ENCODE measurements around the gene TMPRSS4.
A peak's percentile ranks its signal among the peaks of the same experiment; 100 is the strongest.

The TMPRSS4 gene, protein sequence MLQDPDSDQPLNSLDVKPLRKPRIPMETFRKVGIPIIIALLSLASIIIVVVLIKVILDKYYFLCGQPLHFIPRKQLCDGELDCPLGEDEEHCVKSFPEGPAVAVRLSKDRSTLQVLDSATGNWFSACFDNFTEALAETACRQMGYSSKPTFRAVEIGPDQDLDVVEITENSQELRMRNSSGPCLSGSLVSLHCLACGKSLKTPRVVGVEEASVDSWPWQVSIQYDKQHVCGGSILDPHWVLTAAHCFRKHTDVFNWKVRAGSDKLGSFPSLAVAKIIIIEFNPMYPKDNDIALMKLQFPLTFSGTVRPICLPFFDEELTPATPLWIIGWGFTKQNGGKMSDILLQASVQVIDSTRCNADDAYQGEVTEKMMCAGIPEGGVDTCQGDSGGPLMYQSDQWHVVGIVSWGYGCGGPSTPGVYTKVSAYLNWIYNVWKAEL

GRCh38 chr11:118076754-118077281 lies at the start of gene TMPRSS4:
TSS of gene TMPRSS4 (plus strand) at chr11:118077078. CDS start at chr11:118077303, 225 bp downstream.
- peak; percentile 80 for DNase-seq (ENCODE audit: low spot score)

GRCh38 chr11:118027694-118028093 lies 49.2 kb upstream of the TMPRSS4 start:
- no peak for DNase-seq (ENCODE audit: low spot score)

GRCh38 chr11:118028626-118029025 lies 48.3 kb upstream of the TMPRSS4 start:
- no peak for DNase-seq (ENCODE audit: low spot score)

GRCh38 chr11:118033443-118033842 lies 43.4 kb upstream of the TMPRSS4 start:
- DNase-seq (ENCODE audit: low spot score) = no peak

- no peak for DNase-seq (ENCODE audit: low spot score)
Observed at GRCh38 chr11:118042141-118042540, 34.7 kb upstream of the TMPRSS4 start.

- DNase-seq (ENCODE audit: low spot score) = no peak
Observed at GRCh38 chr11:118042796-118043195, 34.1 kb upstream of the TMPRSS4 start.

DNA sequence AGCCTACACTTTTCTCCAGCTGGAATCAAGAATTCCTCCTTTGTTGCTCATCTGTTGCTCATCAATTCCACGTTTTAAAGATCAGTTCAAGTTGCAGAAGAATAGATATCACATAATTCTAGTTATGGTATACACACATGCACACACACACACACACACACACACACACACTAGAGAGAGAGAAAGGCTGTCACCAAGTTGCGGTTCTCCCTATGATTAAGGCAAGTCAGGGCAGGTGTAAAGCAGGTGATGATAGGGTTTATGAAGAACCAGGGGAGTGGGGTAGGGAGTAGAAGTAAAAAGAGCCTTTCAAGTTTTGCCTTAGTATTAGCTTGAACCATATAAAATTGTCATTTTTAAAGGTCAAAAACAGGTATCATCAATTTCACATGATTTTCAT lies 31.7 kb upstream of the TMPRSS4 start:
- no peak for DNase-seq (ENCODE audit: low spot score)

- DNase-seq (ENCODE audit: low spot score) = peak; percentile 8
Observed at GRCh38 chr11:118046051-118046963, 30.6 kb upstream of the TMPRSS4 start.

- no peak for DNase-seq (ENCODE audit: low spot score)
Observed at GRCh38 chr11:118046964-118047700, 29.7 kb upstream of the TMPRSS4 start.

DNA sequence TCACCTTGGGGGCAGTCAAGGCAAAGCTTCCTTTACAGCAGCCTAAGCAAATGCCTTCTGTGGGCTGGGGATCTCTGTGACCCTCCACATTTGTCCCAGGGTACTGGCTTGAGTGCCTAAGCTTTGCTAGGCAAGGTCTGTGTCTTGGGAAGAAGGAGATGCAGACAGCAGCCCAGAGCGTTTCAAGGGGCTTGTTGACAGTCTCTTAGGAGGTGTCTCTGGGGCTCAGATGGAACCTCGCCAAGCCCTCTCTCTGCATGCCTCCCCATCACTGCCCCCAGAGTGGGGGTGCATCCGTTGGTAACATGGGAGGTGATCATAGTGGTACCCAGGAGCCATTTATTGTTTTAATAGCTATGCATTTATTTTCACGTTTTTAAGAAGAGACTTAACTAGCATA lies 29.1 kb upstream of the TMPRSS4 start:
- no peak for DNase-seq (ENCODE audit: low spot score)

GRCh38 chr11:118048472-118049370 lies 28.2 kb upstream of the TMPRSS4 start:
- no peak for DNase-seq (ENCODE audit: low spot score)

DNA sequence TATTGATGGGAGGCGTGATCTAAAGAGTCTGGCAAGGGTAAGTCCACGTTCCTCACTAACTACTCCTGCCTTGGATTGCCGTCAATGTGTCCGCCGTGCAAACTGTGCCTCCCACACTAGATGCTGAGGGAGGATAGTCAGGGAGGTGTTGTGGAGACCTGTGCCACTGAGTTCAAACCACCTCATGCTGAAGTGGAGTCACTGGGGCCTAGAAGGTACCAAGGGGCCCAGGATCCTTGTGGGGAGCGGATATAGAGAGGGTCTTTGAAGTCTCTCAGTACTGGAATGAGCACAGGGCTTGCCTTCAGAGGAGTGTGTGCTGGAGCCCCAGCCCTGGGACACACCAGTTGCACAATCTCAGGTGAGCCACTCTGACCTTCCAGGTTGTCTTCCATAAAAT lies 27.1 kb upstream of the TMPRSS4 start:
- DNase-seq (ENCODE audit: low spot score) = no peak

- DNase-seq (ENCODE audit: low spot score) = no peak
Observed at GRCh38 chr11:118050208-118050891, 26.5 kb upstream of the TMPRSS4 start.

DNA sequence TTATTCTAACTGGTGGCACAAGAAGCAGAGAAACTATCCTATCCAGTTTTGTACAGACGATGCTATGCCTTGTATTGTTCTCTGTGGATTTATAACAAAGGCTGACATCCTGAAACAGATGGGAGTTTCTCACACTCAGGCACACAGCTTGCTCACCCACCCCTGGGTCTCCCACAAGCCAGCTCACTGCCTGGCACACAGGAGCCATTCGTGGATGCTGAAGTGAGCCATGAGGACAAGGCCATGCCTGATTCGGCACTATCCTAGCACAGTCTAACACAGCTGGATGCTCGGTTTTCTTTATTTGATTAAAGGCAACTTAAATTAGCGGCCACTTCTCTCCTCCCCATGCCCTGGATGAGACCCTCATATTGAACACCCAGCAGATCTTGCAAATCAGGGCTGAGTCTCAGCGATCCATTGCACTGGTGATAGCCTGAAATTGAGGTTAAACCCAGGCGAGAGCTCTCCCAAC lies 25.7 kb upstream of the TMPRSS4 start:
- no peak for DNase-seq (ENCODE audit: low spot score)

- no peak for DNase-seq (ENCODE audit: low spot score)
Observed at GRCh38 chr11:118051611-118052461, 25.0 kb upstream of the TMPRSS4 start.

GRCh38 chr11:118052581-118053206 lies 24.2 kb upstream of the TMPRSS4 start:
- no peak for DNase-seq (ENCODE audit: low spot score)

DNA sequence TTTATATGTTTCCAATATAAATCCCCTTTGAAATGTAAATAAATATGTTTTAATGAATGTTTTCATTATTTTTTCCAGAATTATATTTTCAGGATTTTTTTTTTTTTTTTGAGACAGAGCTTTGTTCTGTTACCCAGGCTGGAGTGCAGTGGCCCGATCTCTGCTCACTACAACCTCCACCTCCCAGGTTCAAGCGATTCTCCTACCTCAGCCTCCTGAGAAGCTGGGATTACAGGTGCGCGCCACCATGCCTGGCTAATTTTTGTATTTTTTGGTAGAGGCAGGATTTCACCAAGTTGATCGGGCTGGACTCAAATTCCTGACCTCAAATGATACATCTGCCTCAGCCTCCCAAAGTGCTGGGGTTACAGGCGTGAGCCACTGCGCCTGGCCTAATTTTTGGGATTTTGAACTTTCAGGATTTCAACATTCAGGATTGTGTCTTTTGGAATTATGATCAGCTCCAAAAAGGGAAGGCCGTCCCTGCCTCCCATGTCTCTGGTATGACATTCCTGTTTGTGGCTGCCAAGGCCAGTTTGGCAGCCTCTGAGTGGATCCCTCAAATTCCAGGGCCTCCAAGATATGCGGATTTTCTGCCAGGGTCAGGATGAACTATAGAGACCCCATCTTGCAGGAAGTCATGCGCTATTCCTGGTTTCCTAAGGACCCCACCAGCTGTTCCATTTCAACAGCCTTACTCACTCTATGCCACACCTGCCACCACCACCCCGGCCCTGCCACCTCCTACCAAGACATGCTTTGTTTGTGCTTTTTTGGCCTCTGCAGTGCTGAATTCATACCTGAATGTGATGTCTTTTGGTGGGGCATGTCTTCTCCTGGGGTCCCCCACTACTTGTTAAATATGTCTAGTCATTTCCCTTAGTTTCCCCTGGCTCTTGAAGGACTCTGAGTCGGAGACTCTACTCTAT lies 21.9 kb upstream of the TMPRSS4 start:
- DNase-seq (ENCODE audit: low spot score) = no peak

GRCh38 chr11:118055966-118056365 lies 20.9 kb upstream of the TMPRSS4 start:
- DNase-seq (ENCODE audit: low spot score) = no peak

Data from SW480 (cell line).